Pancreas (tissue), 10 donors: ENCODE results near the gene MRPL58. TPM values are rescaled to one million over a fixed set of nuclear protein-coding genes. Genes with fewer than 3 reads are reported as not detected.
"Not testable (repeated sequence)": the region's sequence is repeated elsewhere in the genome, so short reads cannot be mapped to it uniquely, and the experiment has no call there.

Experiments
- ATAC-seq, 4 donors: fragments of 200-7000 bp; cut with Tn5 transposase; one replicate each; pipeline versions ENCODE4 v1.8.0 to v1.9.1; 2020; ENCODE audit warnings: mild to moderate bottlenecking in 4 of 4, moderate library complexity in 4 of 4
- DNase-seq, 6 donors: peaks; one replicate each; pipeline ENCODE4 v3.0.0-alpha.2; 2020
- FAIRE-seq: peaks from 2 replicates; lab custom pipeline; 2012; peaks lifted over from hg19 to GRCh38; lab: Jason Lieb, UNC
- H3K27ac ChIP-seq, 4 donors: fragments of 200-600 bp; sonication (generic); 1 replicate in 3 of 4; 2 replicates in 1 of 4; pipeline versions ENCODE4 v1.5.0 to v1.8.0; 2020
- H3K27me3 ChIP-seq, 4 donors: fragments of 200-600 bp; one replicate each; pipeline ENCODE4 v1.8.0; 2021
- H3K36me3 ChIP-seq, 3 donors: fragments of 200-600 bp; sonication (generic) in 1 of 3; one replicate each; pipeline versions ENCODE4 v1.5.0 to v1.8.0; 2020 to 2021
- H3K4me1 ChIP-seq, 3 donors: fragments of 200-600 bp; one replicate each; pipeline ENCODE4 v1.8.0; 2021
- H3K4me3 ChIP-seq, 4 donors: fragments of 200-600 bp; sonication (generic) in 2 of 4; one replicate each; pipeline versions ENCODE4 v1.5.0 to v1.8.0; 2020 to 2021
- H3K9me3 ChIP-seq, 4 donors: fragments of 200-600 bp; one replicate each; pipeline ENCODE4 v1.8.0; 2021
- CTCF ChIP-seq, 4 donors: fragments of 200-600 bp; sonication (generic) in 3 of 4; IDR thresholded peaks; one replicate each; pipeline versions ENCODE4 v1.5.0 to v1.8.0; 2021; ENCODE audit warnings: antibody characterized with exemption in 4 of 4
- WGBS, 2 donors: extraction: QIAGEN DNeasy Blood & Tissue Kit; methylation state at CpG; one replicate each; pipeline ENCODE4 v1.1.7; 2013; 5-methylcytosine and 5-hydroxymethylcytosine counted together
- intact Hi-C, 3 donors: fragments of 100-400 bp; cut with DNase I; formaldehyde crosslinking; loops; one replicate each; pipeline versions ENCODE4 v1.11.1 to v1.14.2; 2022
- polyA plus RNA-seq, 2 donors: library from polyadenylated mRNA; stranded (reverse); fragments of 200-250 nt; gene quantifications; one replicate each; pipeline ENCODE4 v1.2.3, GENCODE V29; 2013
- total RNA-seq, 6 donors: library from RNA; stranded (reverse); fragmentation: NEBNext Ultra II Directional in 4 of 6; extraction: Animal tissue kit (Norgen Biotek cat#: 25700) in 4 of 6; gene quantifications; one replicate each; pipeline versions ENCODE4 v1.2.1 to v1.2.4, GENCODE V29; 2021 to 2023
- donor health status: healthy with polysubstance abuse.
- donor health status: DM: no; HTN: no; CAD: no; lungs with moderate emphysema.
- donor health status: DM: no; HTN: no; CAD: no.
- donor health status: control.
- donor health status: control.
- donor health status: Bipolar disorder and iron deficiency.
- donor health status: DM: yes; HTN: yes; CAD: no.
- donor health status: DM: no; HTN: no; CAD: no.
- donor health status: DM: no; HTN: no; CAD: no.
- donor health status: DM: yes; HTN: yes; CAD: no.

The MRPL58 gene
- total and polyA plus RNA-seq, 8 donors = 11.7 to 23.6 (median 16.0) TPM

DNA sequence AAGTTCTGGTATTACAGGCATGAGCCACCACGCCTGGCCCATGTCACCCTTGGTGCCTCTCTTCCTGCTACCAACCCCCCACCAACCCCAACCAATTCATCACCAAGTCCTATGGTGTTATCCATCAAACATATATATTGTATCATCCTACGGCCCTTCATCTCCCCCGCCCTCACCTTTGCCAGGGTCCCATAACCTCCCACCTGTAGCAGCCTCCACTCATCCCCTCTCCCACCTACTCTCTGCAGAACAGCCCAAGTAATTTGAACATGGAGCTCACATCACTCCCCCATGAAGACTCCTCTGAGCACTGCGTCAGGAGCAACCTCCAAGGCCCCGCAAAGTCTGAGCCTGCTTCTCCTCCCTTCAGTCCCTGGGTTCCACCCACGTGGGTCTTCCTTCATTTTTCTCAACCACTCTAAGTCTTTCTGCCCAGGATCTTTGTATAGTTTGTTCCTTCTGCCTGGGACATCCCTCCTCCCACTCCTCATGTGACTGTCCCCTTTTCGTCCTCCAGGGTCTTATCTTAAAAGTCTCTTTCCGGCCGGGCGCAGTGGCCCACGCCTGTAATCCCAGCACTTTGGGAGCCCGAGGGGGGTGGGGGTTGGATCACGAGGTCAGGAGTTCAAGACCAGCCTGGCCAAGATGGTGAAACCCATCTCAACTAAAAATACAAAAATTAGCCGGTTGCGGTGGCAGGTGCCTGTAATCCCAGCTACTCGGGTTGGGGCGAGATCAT lies 32.9 kb upstream of the MRPL58 start:
- Histone ChIP-seq H3K27me3 (no peaks in the 10 kb centered on the region), H3K4me1 (peaks cover 4 to 10% (median 7%) of the 10 kb centered on the region in 3 donors), H3K36me3 (no peaks in the 10 kb centered on the region), H3K27ac (no peak overlapping the region), H3K4me3 (no peak overlapping the region), H3K9me3 (no peaks in the 10 kb centered on the region)
- DNase-seq (no peak), ATAC-seq (no peak), FAIRE-seq (no peak)
- WGBS, 2 donors = 75 to 82% methylated on average over 17 of the region's 17 CpGs
- intact Hi-C loops = no loop called here
- no peak for TF ChIP-seq CTCF (IDR thresholded peaks at IDR 0.05)

- peak overlapping the region; percentile 37 to 61 (median 56) for H3K4me3 ChIP-seq
- H3K27me3 ChIP-seq = no peaks in the 10 kb centered on the region
- intact Hi-C loops = no loop called here
- H3K27ac ChIP-seq = peak overlapping the region; percentile 79 to 89 (median 88)
- TF ChIP-seq CTCF (IDR thresholded peaks at IDR 0.05) = no peak
- ATAC-seq (peak in 1 of 4 donors; percentile 9), FAIRE-seq (no peak), DNase-seq (peak in 1 of 6 donors; percentile 39)
- H3K9me3 ChIP-seq = no peaks in the 10 kb centered on the region
- peaks cover 4 to 7% (median 5%) of the 10 kb centered on the region in 3 donors for H3K4me1 ChIP-seq
- WGBS, 2 donors = 61 to 63% methylated on average over 16 of the region's 16 CpGs
- no peaks in the 10 kb centered on the region for H3K36me3 ChIP-seq
Observed at GRCh38 chr17:74981318-74981978, 31.0 kb upstream of the MRPL58 start.

DNA sequence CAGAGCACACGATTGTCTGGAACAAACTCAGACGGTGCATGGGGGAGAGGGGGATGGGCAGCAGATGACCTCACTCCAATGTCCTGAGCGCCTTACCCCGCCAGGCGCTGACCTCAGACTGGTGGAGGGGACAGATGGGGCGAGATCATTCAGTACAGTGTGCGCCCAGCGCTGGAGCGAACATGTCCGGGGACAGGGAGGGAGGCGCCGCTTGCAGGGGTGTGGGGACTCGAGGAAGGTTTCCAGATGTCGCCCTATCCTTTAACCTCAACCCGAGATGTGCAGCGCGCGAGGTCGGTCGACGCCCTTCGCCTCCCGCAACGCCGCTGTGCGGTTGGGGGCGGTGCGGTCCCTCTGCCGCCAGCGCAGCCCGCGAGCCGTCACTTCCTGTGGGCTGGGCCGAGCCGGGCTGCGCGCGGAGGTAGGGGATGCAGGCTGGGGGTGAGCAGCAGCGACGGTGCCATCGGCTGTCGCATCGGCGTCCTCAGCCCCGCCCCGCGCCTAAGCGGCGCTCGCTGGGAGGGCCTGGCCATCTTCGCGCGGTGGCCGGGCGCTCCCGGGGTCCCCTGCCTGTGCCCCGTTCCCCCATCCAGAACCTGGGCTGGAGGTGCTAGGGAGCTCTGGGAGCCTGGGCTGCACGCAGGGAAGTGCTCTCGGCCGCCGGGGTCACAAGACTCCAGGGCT lies 30.3 kb upstream of the MRPL58 start:
- peak overlapping the region; percentile 79 to 89 (median 88) for H3K27ac ChIP-seq
- no peak for TF ChIP-seq CTCF (IDR thresholded peaks at IDR 0.05)
- WGBS, 2 donors = 0% methylated on average over 55 to 61 of the region's 61 CpGs
- peak; percentile 91 to 95 (median 93) for ATAC-seq
- intact Hi-C loops = no loop called here
- peaks cover 5 to 10% (median 8%) of the 10 kb centered on the region in 3 donors for H3K4me1 ChIP-seq
- H3K9me3 ChIP-seq = no peaks in the 10 kb centered on the region
- DNase-seq = peak; percentile 68 to 91 (median 80)
- no peaks in the 10 kb centered on the region for H3K27me3 ChIP-seq
- no peak for FAIRE-seq
- no peaks in the 10 kb centered on the region for H3K36me3 ChIP-seq
- peak overlapping the region; percentile 37 to 61 (median 56) for H3K4me3 ChIP-seq

- H3K9me3 ChIP-seq, FAIRE-seq, intact Hi-C loops, H3K27me3 ChIP-seq, DNase-seq, H3K36me3 ChIP-seq: not testable (repeated sequence)
- Histone ChIP-seq H3K4me1 (peaks cover 5 to 11% (median 9%) of the 10 kb centered on the region in 3 donors), H3K4me3 (peak overlapping the region; percentile 37 to 61 (median 56)), H3K27ac (peak overlapping the region; percentile 79 to 89 (median 88))
- 32 to 33% methylated on average over 14 of the region's 14 CpGs for WGBS, 2 donors
- peak; percentile 1 to 9 (median 3) for ATAC-seq
Observed at GRCh38 chr17:74982663-74983313, 29.7 kb upstream of the MRPL58 start.

GRCh38 chr17:74986206-74986576 lies 26.3 kb upstream of the MRPL58 start:
- no peak for FAIRE-seq
- intact Hi-C loops = no loop called here
- no peak for TF ChIP-seq CTCF (IDR thresholded peaks at IDR 0.05)
- no peaks in the 10 kb centered on the region for H3K27me3 ChIP-seq
- no peaks in the 10 kb centered on the region for H3K36me3 ChIP-seq
- no peak overlapping the region for H3K27ac ChIP-seq
- no peak overlapping the region for H3K4me3 ChIP-seq
- H3K4me1 ChIP-seq = peaks cover 5 to 11% (median 9%) of the 10 kb centered on the region in 3 donors
- no peak for ATAC-seq
- 88 to 98% methylated on average over 3 of the region's 3 CpGs for WGBS, 2 donors
- no peaks in the 10 kb centered on the region for H3K9me3 ChIP-seq
- no peak for DNase-seq
